Stimulated activated CD4-positive, alpha-beta T cell treated with anti-CD3 and anti-CD28 coated beads, Interleukin-12 subunit alpha, Interleukin-12 subunit beta, amount 100 ng/mL, for 48 hours (primary cell): ENCODE measurements around the gene ADIRF.
"Not testable (repeated sequence)": the region's sequence is repeated elsewhere in the genome, so short reads cannot be mapped to it uniquely, and the experiment has no call there.

Source experiments
- DNase-seq, 3 donors: peaks; one replicate each; pipeline ENCODE4 v3.0.0-alpha.2; 2020; ENCODE audit warnings: low read depth in 2 of 3, low spot score in 1 of 3

ADIRF gene

GRCh38 chr10:86976362-86977056 is 8.2 kb downstream of the ADIRF start:
- DNase-seq: no peak

- not testable (repeated sequence) for DNase-seq
Observed at GRCh38 chr10:86978457-86978856, 10.2 kb downstream of the ADIRF start.

GRCh38 chr10:86979296-86979818 is 11.1 kb downstream of the ADIRF start:
- no peak for DNase-seq

GRCh38 chr10:86979977-86980448 is 11.7 kb downstream of the ADIRF start:
- DNase-seq: no peak

GRCh38 chr10:86981020-86981419 is 12.7 kb downstream of the ADIRF start:
- not testable (repeated sequence) for DNase-seq

- no peak for DNase-seq
Observed at GRCh38 chr10:86981716-86982115, 13.4 kb downstream of the ADIRF start.

- DNase-seq: not testable (repeated sequence)
Observed at GRCh38 chr10:86984498-86984897, 16.2 kb downstream of the ADIRF start.

- DNase-seq: no peak
Observed at GRCh38 chr10:86988520-86988919, 20.2 kb downstream of the ADIRF start.

- DNase-seq: not testable (repeated sequence)
Observed at GRCh38 chr10:86991362-86991761, 23.1 kb downstream of the ADIRF start.

GRCh38 chr10:86992456-86992855 is 24.2 kb downstream of the ADIRF start:
- no peak for DNase-seq

- DNase-seq: no peak
Observed at GRCh38 chr10:86992929-86993328, 24.6 kb downstream of the ADIRF start.

GRCh38 chr10:86999802-87000403 is 31.6 kb downstream of the ADIRF start:
- not testable (repeated sequence) for DNase-seq

- no peak for DNase-seq
Observed at GRCh38 chr10:87000491-87000890, 32.2 kb downstream of the ADIRF start.

GRCh38 chr10:87007124-87007523 is 38.8 kb downstream of the ADIRF start:
- DNase-seq: not testable (repeated sequence)

- DNase-seq: not testable (repeated sequence)
Observed at GRCh38 chr10:87007674-87008073, 39.4 kb downstream of the ADIRF start.

GRCh38 chr10:87008303-87008702 is 40.0 kb downstream of the ADIRF start:
- DNase-seq: not testable (repeated sequence)

GRCh38 chr10:87009134-87009696 is 40.9 kb downstream of the ADIRF start:
- DNase-seq: not testable (repeated sequence)

GRCh38 chr10:87013528-87013927 is 45.2 kb downstream of the ADIRF start:
- DNase-seq: not testable (repeated sequence)

GRCh38 chr10:87014986-87015716 is 46.9 kb downstream of the ADIRF start:
- not testable (repeated sequence) for DNase-seq

GRCh38 chr10:87018127-87018526 is 49.8 kb downstream of the ADIRF start:
- DNase-seq: not testable (repeated sequence)

- not testable (repeated sequence) for DNase-seq
Observed at GRCh38 chr10:87019066-87019465, 50.8 kb downstream of the ADIRF start.
